Glutamatergic neuron (in vitro differentiated cells): ENCODE data around the gene PACSIN1. TPM values are rescaled to one million over a fixed set of nuclear protein-coding genes. Genes with fewer than 3 reads are reported as not detected.
A peak's percentile ranks its signal among the peaks of the same experiment; 100 is the strongest.

ENCODE experiments used
- DNase-seq: peaks from one replicate; pipeline ENCODE4 v3.0.0; 2022
- H3K27ac Mint-ChIP-seq: one replicate; pipeline ENCODE4 v1.8.0; 2020; ENCODE audit warnings: mild to moderate bottlenecking, mixed read lengths, inconsistent platforms; ENCODE audit not compliant: unreplicated experiment
- H3K27me3 Mint-ChIP-seq: one replicate; pipeline ENCODE4 v1.8.0; 2020; ENCODE audit warnings: mild to moderate bottlenecking, moderate library complexity, mixed read lengths, inconsistent platforms; ENCODE audit not compliant: unreplicated experiment
- H3K36me3 Mint-ChIP-seq: one replicate; pipeline ENCODE4 v1.8.0; 2020; ENCODE audit warnings: mild to moderate bottlenecking, mixed read lengths, inconsistent platforms; ENCODE audit not compliant: unreplicated experiment
- H3K4me1 Mint-ChIP-seq: one replicate; pipeline ENCODE4 v1.8.0; 2020; ENCODE audit warnings: mild to moderate bottlenecking, low read depth, mixed read lengths, inconsistent platforms; ENCODE audit not compliant: unreplicated experiment
- H3K4me3 Mint-ChIP-seq: one replicate; pipeline ENCODE4 v1.8.0; 2020; ENCODE audit warnings: mild to moderate bottlenecking, mixed read lengths, inconsistent platforms; ENCODE audit not compliant: unreplicated experiment
- H3K9me3 Mint-ChIP-seq: one replicate; pipeline ENCODE4 v1.8.0; 2020; ENCODE audit warnings: mild to moderate bottlenecking, moderate library complexity, mixed read lengths, inconsistent platforms; ENCODE audit not compliant: unreplicated experiment
- total RNA-seq: library from RNA; stranded (reverse); fragmentation: NEBNext Ultra II Directional; extraction: Animal tissue kit (Norgen Biotek cat#: 25700); gene quantifications from one replicate; pipeline ENCODE4 v1.2.1, GENCODE V29; 2021; ENCODE audit not compliant: unreplicated experiment
- TF ChIP-seq, protein P1 (sequence below): fragments of 200-600 bp; sonication (generic); IDR thresholded peaks from one replicate; pipeline ENCODE4 v1.5.0; 2021; ENCODE audit not compliant: partially characterized antibody, unreplicated experiment

The PACSIN1 gene
- total RNA-seq, 1 donor from 2014 or later, result 0.47 TPM

DNA sequence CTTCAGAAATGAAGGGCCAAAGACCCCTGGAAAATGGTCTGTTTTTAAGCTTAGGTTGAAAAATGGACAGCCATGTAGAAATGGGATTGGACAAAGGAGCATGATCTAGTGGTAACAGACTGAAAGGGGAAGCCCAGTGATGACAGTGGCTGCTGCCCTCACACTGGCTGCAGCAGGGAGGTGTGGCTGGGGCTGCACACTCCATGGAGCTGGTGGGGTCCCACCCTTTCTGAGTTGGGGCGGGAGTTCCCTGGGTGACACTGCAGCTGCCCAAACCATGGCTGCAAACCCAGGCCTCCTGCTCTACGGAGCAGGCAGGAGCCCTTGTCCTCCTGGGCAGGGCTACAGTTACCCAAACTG, 8.5 kb upstream of the PACSIN1 start:
- TF ChIP-seq, protein P1, sequence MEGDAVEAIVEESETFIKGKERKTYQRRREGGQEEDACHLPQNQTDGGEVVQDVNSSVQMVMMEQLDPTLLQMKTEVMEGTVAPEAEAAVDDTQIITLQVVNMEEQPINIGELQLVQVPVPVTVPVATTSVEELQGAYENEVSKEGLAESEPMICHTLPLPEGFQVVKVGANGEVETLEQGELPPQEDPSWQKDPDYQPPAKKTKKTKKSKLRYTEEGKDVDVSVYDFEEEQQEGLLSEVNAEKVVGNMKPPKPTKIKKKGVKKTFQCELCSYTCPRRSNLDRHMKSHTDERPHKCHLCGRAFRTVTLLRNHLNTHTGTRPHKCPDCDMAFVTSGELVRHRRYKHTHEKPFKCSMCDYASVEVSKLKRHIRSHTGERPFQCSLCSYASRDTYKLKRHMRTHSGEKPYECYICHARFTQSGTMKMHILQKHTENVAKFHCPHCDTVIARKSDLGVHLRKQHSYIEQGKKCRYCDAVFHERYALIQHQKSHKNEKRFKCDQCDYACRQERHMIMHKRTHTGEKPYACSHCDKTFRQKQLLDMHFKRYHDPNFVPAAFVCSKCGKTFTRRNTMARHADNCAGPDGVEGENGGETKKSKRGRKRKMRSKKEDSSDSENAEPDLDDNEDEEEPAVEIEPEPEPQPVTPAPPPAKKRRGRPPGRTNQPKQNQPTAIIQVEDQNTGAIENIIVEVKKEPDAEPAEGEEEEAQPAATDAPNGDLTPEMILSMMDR, result no peak
- no peak overlapping the region for H3K27ac Mint-ChIP-seq
- no peaks in the 10 kb centered on the region for H3K9me3 Mint-ChIP-seq
- H3K27me3 Mint-ChIP-seq, result no peaks in the 10 kb centered on the region
- H3K36me3 Mint-ChIP-seq, result no peaks in the 10 kb centered on the region
- H3K4me3 Mint-ChIP-seq, result no peak overlapping the region
- no peak for DNase-seq
- peaks cover 2% of the 10 kb centered on the region for H3K4me1 Mint-ChIP-seq

DNA sequence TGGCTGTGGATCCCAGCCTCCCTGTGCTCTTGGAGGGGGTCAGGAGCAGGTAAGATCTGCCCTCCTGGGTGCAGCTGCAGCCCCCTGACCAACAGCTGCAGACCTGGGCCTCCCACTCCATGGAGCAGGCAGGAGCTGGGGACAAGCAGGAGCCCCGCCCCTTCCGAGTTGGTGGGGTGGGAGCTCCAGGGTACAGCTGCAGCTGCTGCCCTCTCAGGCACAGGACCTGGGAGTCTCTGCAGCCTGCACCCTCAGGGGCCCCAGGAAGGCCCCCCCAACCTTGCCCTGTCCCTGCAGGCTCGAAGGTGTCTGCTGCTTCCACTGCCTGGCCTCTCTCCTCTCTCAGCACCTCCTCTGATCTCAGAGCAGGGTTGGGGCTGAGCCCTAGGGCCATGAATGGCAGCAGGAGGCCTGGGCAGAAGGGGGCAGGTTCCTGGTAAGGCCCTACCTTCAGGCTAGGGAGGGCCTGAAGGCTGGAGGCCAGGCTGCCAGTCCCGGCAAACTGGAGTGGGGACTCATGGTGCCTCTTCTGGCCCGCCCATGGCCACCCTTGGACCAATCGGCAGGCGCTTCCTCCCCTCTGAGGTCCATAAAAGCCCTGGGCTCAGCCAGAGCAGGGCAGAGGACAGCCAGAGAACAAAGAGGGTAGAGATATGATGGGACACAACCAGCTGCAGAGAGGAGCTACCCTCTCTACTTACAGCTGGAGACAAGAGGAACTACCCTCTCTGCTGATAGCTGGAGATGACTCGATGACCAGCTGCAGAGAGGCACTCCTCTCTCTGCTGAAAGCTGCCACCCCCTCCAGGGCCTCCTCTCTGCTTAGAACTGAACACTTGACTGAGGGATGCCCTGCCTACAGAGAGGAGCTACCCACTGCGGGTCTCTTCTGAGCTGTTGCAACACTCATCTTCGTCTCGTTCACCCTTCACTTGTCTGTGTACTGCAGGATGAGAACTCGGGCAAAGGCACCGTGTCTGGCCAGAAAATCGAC, 7.8 kb upstream of the PACSIN1 start:
- H3K27me3 Mint-ChIP-seq, result no peaks in the 10 kb centered on the region
- H3K9me3 Mint-ChIP-seq, result no peaks in the 10 kb centered on the region
- H3K27ac Mint-ChIP-seq, result no peak overlapping the region
- H3K4me3 Mint-ChIP-seq, result no peak overlapping the region
- TF ChIP-seq, protein P1, result no peak
- H3K36me3 Mint-ChIP-seq, result no peaks in the 10 kb centered on the region
- no peak for DNase-seq
- H3K4me1 Mint-ChIP-seq, result peaks cover 5% of the 10 kb centered on the region

DNA sequence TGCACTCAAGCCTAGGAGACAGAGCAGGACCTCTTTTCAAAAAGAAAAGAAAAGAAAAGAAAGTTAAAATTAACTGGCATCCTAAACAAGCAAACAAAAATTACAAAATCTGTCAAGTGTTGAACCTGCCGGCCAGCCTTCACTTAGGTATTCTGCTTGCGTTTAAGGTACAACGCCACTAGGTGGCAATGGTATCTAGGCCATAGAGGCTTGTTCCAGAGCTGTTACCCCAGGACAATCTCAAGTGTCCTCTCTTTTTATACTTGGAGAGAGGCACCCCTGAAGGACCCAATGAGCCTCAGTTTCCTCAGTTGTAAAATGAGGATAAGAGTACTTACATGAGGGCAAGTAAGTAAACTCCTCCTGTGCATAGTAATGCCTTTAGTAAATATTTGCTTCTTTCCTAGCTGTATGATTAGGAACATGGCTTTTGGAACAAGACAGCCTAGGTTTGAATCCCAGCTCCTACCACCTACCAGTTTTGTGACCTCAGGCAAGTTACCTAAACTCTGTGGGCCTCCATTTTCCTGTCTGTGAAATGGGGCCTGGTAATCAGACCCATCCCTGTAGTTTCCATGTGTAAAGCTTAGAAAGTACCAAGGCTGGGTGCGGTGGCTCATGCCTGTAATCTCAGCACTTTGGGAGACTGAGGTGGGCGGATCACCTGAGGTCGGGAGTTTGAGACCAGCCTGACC, 5.8 kb upstream of the PACSIN1 start:
- Mint-ChIP-seq H3K4me3 (no peak overlapping the region), H3K27me3 (peaks cover 6% of the 10 kb centered on the region), H3K9me3 (no peaks in the 10 kb centered on the region), H3K4me1 (peaks cover 9% of the 10 kb centered on the region), H3K36me3 (no peaks in the 10 kb centered on the region), H3K27ac (no peak overlapping the region)
- DNase-seq, result peak; percentile 43
- TF ChIP-seq, protein P1, result peak; percentile 71

DNA sequence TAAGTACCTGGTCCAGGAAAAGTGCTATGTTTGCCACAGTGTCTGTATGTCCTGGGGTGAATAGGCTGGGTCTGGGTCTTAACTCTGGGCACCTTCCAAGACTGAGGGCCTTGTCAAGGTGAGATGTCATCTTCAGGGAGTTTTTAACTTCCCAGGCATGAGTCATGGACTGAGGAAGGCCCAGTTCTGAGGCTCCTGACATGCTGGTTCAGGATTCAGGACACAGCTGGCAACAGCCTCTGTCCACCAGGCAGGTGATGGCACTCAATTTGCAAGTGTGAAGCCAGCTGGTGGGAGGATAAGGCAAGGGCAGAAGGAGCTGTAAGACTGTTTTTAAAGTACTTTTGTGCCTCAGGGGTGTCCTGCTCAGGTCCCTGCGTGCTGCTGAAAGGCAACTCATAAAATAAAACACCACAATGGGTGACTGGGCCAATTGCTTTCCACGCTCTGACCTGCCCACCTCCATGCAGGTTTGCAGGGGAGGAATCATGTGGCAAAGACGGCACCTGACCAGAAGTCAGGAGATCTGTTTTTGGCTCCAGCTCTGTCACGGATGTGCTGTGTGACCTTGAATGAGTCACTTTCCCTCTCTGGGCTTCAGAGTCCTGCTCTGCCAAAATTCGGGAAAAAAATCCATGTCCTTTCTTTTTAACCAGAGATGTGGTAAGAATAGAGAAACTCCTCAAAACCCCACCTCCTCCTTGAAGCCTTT, 4.9 kb upstream of the PACSIN1 start:
- no peaks in the 10 kb centered on the region for H3K36me3 Mint-ChIP-seq
- DNase-seq, result no peak
- no peak overlapping the region for H3K27ac Mint-ChIP-seq
- TF ChIP-seq, protein P1, result no peak
- no peak overlapping the region for H3K4me3 Mint-ChIP-seq
- H3K9me3 Mint-ChIP-seq, result no peaks in the 10 kb centered on the region
- peaks cover 8% of the 10 kb centered on the region for H3K27me3 Mint-ChIP-seq
- H3K4me1 Mint-ChIP-seq, result peaks cover 9% of the 10 kb centered on the region
